Mucosa of rectum (tissue), 2 donors: ENCODE data around the gene CFI.

Experiments used
- H3K27ac ChIP-seq, 2 donors: one replicate each; pipeline ENCODE4 v1.7.0; 2013; ENCODE audit warnings: inconsistent platforms in 2 of 2, low read depth in 2 of 2, low read length in 2 of 2
- H3K27me3 ChIP-seq, 2 donors: one replicate each; pipeline ENCODE4 v1.7.0; 2013; ENCODE audit warnings: low read length in 2 of 2; ENCODE audit not compliant: control insufficient read depth in 2 of 2, insufficient read depth in 2 of 2
- H3K36me3 ChIP-seq, 2 donors: one replicate each; pipeline ENCODE4 v1.7.0; 2013; ENCODE audit warnings: low read length in 2 of 2; ENCODE audit not compliant: control insufficient read depth in 2 of 2, insufficient read depth in 2 of 2
- H3K4me1 ChIP-seq, 2 donors: one replicate each; pipeline ENCODE4 v1.7.0; 2013; ENCODE audit warnings: low read length in 2 of 2, mild to moderate bottlenecking in 1 of 2; ENCODE audit not compliant: control insufficient read depth in 2 of 2, insufficient read depth in 2 of 2
- H3K4me3 ChIP-seq, 2 donors: one replicate each; pipeline ENCODE4 v1.7.0; 2013; ENCODE audit warnings: low read length in 2 of 2
- H3K9ac ChIP-seq, 2 donors: one replicate each; pipeline ENCODE4 v1.7.0; 2013; ENCODE audit warnings: low read length in 2 of 2, low read depth in 1 of 2, mild to moderate bottlenecking in 1 of 2
- H3K9me3 ChIP-seq, 2 donors: one replicate each; pipeline ENCODE4 v1.7.0; 2013; ENCODE audit warnings: low read length in 2 of 2; ENCODE audit not compliant: control insufficient read depth in 2 of 2
- donor health status: healthy.
- donor health status: Normal muscosa, but diverticular disease.

CFI gene

DNA sequence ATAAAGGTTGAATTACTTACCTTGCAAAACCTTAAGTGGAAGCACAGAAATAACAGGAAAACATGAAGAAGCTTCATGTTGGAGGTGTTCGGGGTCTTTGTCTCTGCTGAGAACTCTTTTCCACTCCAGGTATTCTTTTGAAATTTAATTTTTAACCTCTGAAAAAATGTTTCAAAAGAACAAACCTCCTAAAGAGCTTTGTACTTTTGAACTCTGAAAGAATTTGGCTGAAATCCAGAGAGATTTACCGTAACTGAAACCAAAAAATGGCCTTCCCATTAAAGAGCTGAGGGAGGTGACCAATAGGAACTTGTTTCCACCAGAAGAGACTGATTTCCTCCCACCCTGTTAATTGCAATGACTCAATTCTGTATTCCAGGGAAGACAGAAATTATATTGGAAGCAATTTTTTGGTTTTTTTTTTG is at the start of gene CFI:
CFI (minus strand) TSS at position 105 of the 425 bp plus-strand sequence; CDS start at position 77, 28 bp downstream.
- H3K9ac ChIP-seq = no peak within 1 kb of the TSS
- no peaks in the 10 kb centered on the region for H3K27me3 ChIP-seq
- H3K4me3 ChIP-seq = peak within 1 kb of the TSS in 1 of 2 donors; percentile 28
- H3K4me1 ChIP-seq = no peaks in the 10 kb centered on the region
- no peaks in the 10 kb centered on the region for H3K36me3 ChIP-seq
- H3K27ac ChIP-seq = no peak within 1 kb of the TSS
- H3K9me3 ChIP-seq = no peaks in the 10 kb centered on the region

DNA sequence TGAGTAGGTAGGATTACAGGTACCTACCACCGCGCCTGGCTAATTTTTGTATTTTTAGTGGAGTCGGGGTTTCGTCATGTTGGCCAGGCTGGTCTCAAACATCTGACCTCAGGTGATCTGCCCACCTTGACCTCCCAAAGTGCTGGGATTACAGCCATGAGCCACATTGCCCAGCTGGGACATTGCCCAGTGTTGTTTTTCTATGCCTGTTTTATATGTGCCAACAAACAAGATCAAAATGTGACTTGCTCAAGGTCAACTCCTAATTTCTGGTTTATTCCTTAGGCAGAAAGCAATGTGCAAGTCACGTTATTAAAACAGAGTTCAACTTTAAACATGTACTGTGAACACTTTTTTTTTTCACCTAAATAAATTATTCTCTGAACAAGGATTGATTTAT is 48.8 kb upstream of the CFI start:
- H3K27me3 ChIP-seq = no peaks in the 10 kb centered on the region
- H3K4me3 ChIP-seq = no peak overlapping the region
- no peaks in the 10 kb centered on the region for H3K36me3 ChIP-seq
- no peak overlapping the region for H3K27ac ChIP-seq
- no peak overlapping the region for H3K9ac ChIP-seq
- no peaks in the 10 kb centered on the region for H3K9me3 ChIP-seq
- peaks cover 3 to 6% of the 10 kb centered on the region in 2 donors for H3K4me1 ChIP-seq

DNA sequence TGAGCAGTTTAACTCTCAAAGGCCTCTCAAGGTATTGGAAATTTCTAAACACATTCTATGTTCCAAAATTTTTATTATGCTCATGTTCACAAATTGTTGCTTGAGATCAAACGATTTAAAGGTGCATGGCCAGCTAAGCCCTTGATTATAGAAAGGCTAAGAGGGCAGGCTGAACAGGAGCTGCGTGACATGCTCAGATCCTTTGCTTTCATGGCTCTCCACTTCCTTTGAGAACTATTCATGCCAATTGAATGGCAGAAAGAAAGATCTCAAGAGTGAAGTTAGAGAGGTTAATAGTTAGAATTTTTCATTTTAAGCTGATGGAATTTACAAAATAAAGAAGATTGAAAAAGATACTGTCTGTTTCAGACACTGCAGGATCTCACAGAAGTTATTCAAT is 46.7 kb upstream of the CFI start:
- Histone ChIP-seq H3K27me3 (no peaks in the 10 kb centered on the region), H3K27ac (no peak overlapping the region), H3K9me3 (no peaks in the 10 kb centered on the region), H3K36me3 (no peaks in the 10 kb centered on the region), H3K9ac (no peak overlapping the region), H3K4me1 (peaks cover 3 to 6% of the 10 kb centered on the region in 2 donors), H3K4me3 (no peak overlapping the region)

GRCh38 chr4:109847896-109848442 is 46.2 kb upstream of the CFI start, which contains the start of gene LRIT3:
Gene LRIT3, plus strand, starts transcription at chr4:109848107. Its CDS starts 95 bp downstream, at chr4:109848202.
- Histone ChIP-seq H3K27me3 (no peaks in the 10 kb centered on the region), H3K9me3 (no peaks in the 10 kb centered on the region), H3K4me1 (peaks cover 3 to 6% of the 10 kb centered on the region in 2 donors), H3K27ac (no peak within 1 kb of the TSS), H3K36me3 (no peaks in the 10 kb centered on the region), H3K4me3 (no peak within 1 kb of the TSS), H3K9ac (no peak within 1 kb of the TSS)

- no peaks in the 10 kb centered on the region for H3K36me3 ChIP-seq
- no peak overlapping the region for H3K27ac ChIP-seq
- H3K4me1 ChIP-seq = peaks cover 3 to 6% of the 10 kb centered on the region in 2 donors
- no peaks in the 10 kb centered on the region for H3K9me3 ChIP-seq
- H3K9ac ChIP-seq = no peak overlapping the region
- H3K27me3 ChIP-seq = no peaks in the 10 kb centered on the region
- no peak overlapping the region for H3K4me3 ChIP-seq
Observed at GRCh38 chr4:109846395-109847098, 44.7 kb upstream of the CFI start.

DNA sequence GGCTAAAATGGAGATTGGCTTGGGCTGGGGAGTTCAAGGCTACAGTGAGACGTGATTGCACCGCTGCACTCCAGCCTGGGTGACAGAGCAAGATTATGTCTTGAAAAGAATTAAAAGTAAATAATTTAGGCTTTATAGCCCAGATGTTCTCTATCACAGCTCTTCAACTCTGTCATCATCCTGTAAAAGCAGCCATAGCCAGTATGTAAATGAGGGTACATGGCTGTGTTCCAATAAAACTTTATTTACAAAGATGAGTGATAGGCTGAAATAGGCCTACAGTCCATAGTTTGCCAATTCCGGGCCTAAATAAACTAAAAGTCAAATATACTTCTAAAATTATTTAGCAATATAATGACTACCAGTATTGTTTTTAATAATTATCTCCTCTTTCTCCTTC is 35.2 kb upstream of the CFI start:
- H3K36me3 ChIP-seq = no peaks in the 10 kb centered on the region
- no peak overlapping the region for H3K27ac ChIP-seq
- no peak overlapping the region for H3K4me3 ChIP-seq
- H3K4me1 ChIP-seq = no peaks in the 10 kb centered on the region
- H3K9ac ChIP-seq = no peak overlapping the region
- no peaks in the 10 kb centered on the region for H3K9me3 ChIP-seq
- no peaks in the 10 kb centered on the region for H3K27me3 ChIP-seq

- Histone ChIP-seq H3K27ac (no peak overlapping the region), H3K27me3 (no peaks in the 10 kb centered on the region), H3K36me3 (no peaks in the 10 kb centered on the region), H3K9me3 (no peaks in the 10 kb centered on the region), H3K9ac (no peak overlapping the region), H3K4me1 (no peaks in the 10 kb centered on the region), H3K4me3 (no peak overlapping the region)
Observed at GRCh38 chr4:109833756-109834155, 32.0 kb upstream of the CFI start.

DNA sequence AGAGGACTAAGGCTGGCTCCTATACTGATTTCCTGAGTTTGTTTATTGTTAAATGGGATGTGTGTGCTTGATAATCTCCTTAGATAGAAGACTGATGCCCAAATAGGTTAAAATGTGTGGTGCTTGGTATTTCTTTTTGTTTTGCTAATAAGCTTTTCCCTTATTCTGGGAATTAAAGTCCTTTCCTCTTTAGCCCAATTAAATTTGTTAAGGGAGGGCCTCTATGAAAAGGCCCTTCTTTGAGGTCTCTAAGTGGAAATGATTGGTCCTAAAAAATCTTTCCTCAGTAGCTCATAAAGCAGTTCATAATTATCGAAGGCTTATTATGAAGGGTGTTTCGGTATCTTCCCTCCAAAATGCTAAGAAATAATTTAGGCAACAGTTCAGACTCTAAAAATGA is 25.9 kb upstream of the CFI start, which contains the start of gene RRH:
RRH (plus strand) TSS at position 301 of the 400 bp plus-strand sequence; CDS start at position 357, 56 bp downstream.
- Histone ChIP-seq H3K36me3 (peaks cover 15 to 16% of the 10 kb centered on the region in 2 donors), H3K4me1 (no peaks in the 10 kb centered on the region), H3K9ac (no peak within 1 kb of the TSS), H3K9me3 (no peaks in the 10 kb centered on the region), H3K4me3 (no peak within 1 kb of the TSS), H3K27me3 (no peaks in the 10 kb centered on the region), H3K27ac (no peak within 1 kb of the TSS)

- Histone ChIP-seq H3K36me3 (peaks cover 16 to 21% of the 10 kb centered on the region in 2 donors), H3K9ac (no peak overlapping the region), H3K9me3 (no peaks in the 10 kb centered on the region), H3K4me3 (no peak overlapping the region), H3K4me1 (no peaks in the 10 kb centered on the region), H3K27ac (no peak overlapping the region), H3K27me3 (no peaks in the 10 kb centered on the region)
Observed at GRCh38 chr4:109826719-109827118, 24.9 kb upstream of the CFI start.

- Histone ChIP-seq H3K4me1 (peaks cover 5 to 8% of the 10 kb centered on the region in 2 donors), H3K27me3 (no peaks in the 10 kb centered on the region), H3K9ac (no peak overlapping the region), H3K9me3 (no peaks in the 10 kb centered on the region), H3K36me3 (peaks cover 36 to 38% of the 10 kb centered on the region in 2 donors), H3K4me3 (no peak overlapping the region), H3K27ac (no peak overlapping the region)
Observed at GRCh38 chr4:109821185-109821584, 19.4 kb upstream of the CFI start.
